CD4-positive, alpha-beta T cell (primary cell): ENCODE data around the gene CD3D. TPM values are rescaled to one million over a fixed set of nuclear protein-coding genes. Genes with fewer than 3 reads are reported as not detected.
"Not testable (repeated sequence)": the region's sequence is repeated elsewhere in the genome, so short reads cannot be mapped to it uniquely, and the experiment has no call there.

Experiments used
- ATAC-seq: fragments of 200-7000 bp; cut with Tn5 transposase; one replicate; pipeline ENCODE4 v1.10.0; 2022; ENCODE audit warnings: mild to moderate bottlenecking; ENCODE audit not compliant: poor library complexity
- CTCF ChIA-PET: fragments of 350-600 bp; sonication (Branson Sonifier 250); formaldehyde crosslinking; loops from one replicate; lab custom pipeline; 2021; ENCODE audit warnings: antibody characterized with exemption, inconsistent platforms; lab: Charles Lee
- POLR2A ChIA-PET: fragments of 350-600 bp; sonication (Branson Sonifier 250); formaldehyde crosslinking; loops from one replicate; lab custom pipeline; 2021; ENCODE audit warnings: antibody characterized with exemption, inconsistent platforms; lab: Charles Lee
- DNase-seq, 14 experiments: peaks; one replicate each; pipeline ENCODE4 v3.0.0-alpha.2; 2013 to 2020; ENCODE audit warnings: mixed read lengths in 2 of 14
- H3K27ac ChIP-seq, 2 donors: one replicate each; pipeline versions ENCODE4 v1.5.1 to v1.7.0; 2013; ENCODE audit warnings: low read length in 2 of 2, low read depth in 1 of 2, mild to moderate bottlenecking in 1 of 2
- H3K27me3 ChIP-seq, 2 experiments: 1 replicate in 1 of 2; 2 replicates in 1 of 2; pipeline versions ENCODE4 v1.6.1 to v1.7.0; 2013; ENCODE audit warnings: low read length in 2 of 2, control low read depth in 1 of 2, mild to moderate bottlenecking in 1 of 2, moderate library complexity in 1 of 2; ENCODE audit not compliant: insufficient read depth in 2 of 2, control insufficient read depth in 1 of 2
- H3K36me3 ChIP-seq: one replicate; pipeline ENCODE4 v1.6.1; 2013; ENCODE audit warnings: low read length, control low read depth; ENCODE audit not compliant: insufficient read depth
- H3K4me1 ChIP-seq: one replicate; pipeline ENCODE4 v1.6.1; 2013; ENCODE audit warnings: low read length, control low read depth; ENCODE audit not compliant: insufficient read depth
- H3K4me3 ChIP-seq: one replicate; pipeline ENCODE4 v1.5.1; 2013; ENCODE audit warnings: mild to moderate bottlenecking, low read length, moderate library complexity
- H3K9me3 ChIP-seq, 2 experiments: 1 replicate in 1 of 2; 2 replicates in 1 of 2; pipeline versions ENCODE4 v1.6.1 to v1.7.0; 2013; ENCODE audit warnings: low read length in 2 of 2, mild to moderate bottlenecking in 2 of 2, control low read depth in 1 of 2, moderate library complexity in 1 of 2; ENCODE audit not compliant: control insufficient read depth in 1 of 2, insufficient read depth in 1 of 2
- H3K27ac Mint-ChIP-seq: one replicate; pipeline ENCODE4 v1.8.0; 2020; ENCODE audit warnings: mixed read lengths
- H3K27me3 Mint-ChIP-seq: one replicate; pipeline ENCODE4 v1.8.0; 2021; ENCODE audit warnings: mixed read lengths
- H3K36me3 Mint-ChIP-seq: one replicate; pipeline ENCODE4 v1.8.0; 2021; ENCODE audit warnings: low read depth, mixed read lengths
- H3K4me1 Mint-ChIP-seq: one replicate; pipeline ENCODE4 v1.8.0; 2021; ENCODE audit warnings: low read depth, mixed read lengths
- H3K4me3 Mint-ChIP-seq: one replicate; pipeline ENCODE4 v1.8.0; 2020; ENCODE audit warnings: mild to moderate bottlenecking, mixed read lengths
- H3K9me3 Mint-ChIP-seq: one replicate; pipeline ENCODE4 v1.8.0; 2020; ENCODE audit warnings: mixed read lengths
- intact Hi-C, 2 experiments: fragments of 100-400 bp; cut with DNase I in 1 of 2; cut with micrococcal nuclease in 1 of 2; formaldehyde crosslinking; loops; one replicate each; pipeline versions ENCODE4 v1.15.1 to v1.9.0; 2023 to 2025; cut with DNase I, micrococcal nuclease
- total RNA-seq, 174 experiments: library from RNA in 2 of 174; stranded (reverse) in 2 of 174; gene quantifications; one replicate each; pipeline ENCODE4 v1.2.3 and lab custom pipeline; 2021 to 2026
- TF ChIP-seq, protein P1 (sequence below): fragments of 200-600 bp; IDR thresholded peaks from one replicate; pipeline ENCODE4 v1.8.0; 2022; ENCODE audit warnings: antibody characterized with exemption, mild to moderate bottlenecking

The CD3D gene
- total RNA-seq, 2 experiments from 2014 or later = 265 to 274 TPM

DNA sequence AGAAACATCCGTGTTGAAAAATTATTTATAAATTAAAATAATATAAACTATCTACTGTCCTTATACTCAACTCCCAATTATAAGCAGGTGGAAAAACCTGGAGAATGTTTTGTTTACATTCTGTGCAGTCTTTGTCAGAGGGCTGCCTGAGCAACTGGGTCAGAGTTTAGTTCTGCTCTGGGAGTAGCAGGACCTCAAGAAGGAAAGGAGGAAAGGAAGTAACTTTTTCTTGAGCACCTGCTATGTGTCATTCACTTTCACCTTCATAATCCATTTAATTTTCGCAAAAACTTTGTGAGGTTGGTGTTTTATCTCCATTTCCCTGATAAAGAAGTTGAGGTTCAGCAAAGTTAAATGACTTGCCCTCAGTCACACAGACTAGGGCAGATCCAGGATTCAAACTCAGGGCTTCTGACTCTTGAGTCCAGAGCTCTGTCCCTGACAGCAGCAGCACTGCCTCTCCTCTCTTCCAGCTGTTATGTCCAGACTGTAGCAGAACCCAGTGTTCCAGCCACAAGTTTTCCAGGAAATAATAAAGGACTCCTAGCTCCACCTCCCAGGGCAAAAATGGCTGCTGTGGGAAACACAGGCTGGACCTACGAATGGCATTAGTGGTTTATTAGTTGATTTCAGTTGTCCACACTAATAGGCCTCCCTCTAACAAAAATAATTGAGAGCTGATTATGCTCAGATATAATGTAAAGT is 31.6 kb downstream of the CD3D start:
- Mint-ChIP-seq H3K36me3 (peaks cover 96% of the 10 kb centered on the region), H3K4me1 (peaks cover 94% of the 10 kb centered on the region), H3K27ac (peak overlapping the region; percentile 100), H3K9me3 (no peaks in the 10 kb centered on the region), H3K27me3 (no peaks in the 10 kb centered on the region), H3K4me3 (peak overlapping the region; percentile 32)
- POLR2A ChIA-PET = interaction anchor here (0.6 to 1.2 kb wide), 5 partner anchors 10 to 113 kb away, joined by 3 to 5 read pairs (median 3); partner anchors contain the start of genes JAML, MPZL3 and UBE4A
- CTCF ChIA-PET = interaction anchor here (0.9 to 2.2 kb wide), 10 partner anchors 10 to 113 kb away, joined by 3 to 19 read pairs (median 4); partner anchors contain the start of genes JAML and MPZL2
- Histone ChIP-seq H3K27ac (peak overlapping the region; percentile 20 to 39), H3K27me3 (no peaks in the 10 kb centered on the region), H3K9me3 (no peaks in the 10 kb centered on the region), H3K36me3 (peaks cover 86% of the 10 kb centered on the region), H3K4me3 (no peak overlapping the region), H3K4me1 (peaks cover 78% of the 10 kb centered on the region)
- no peak for ATAC-seq
- TF ChIP-seq, protein P1, sequence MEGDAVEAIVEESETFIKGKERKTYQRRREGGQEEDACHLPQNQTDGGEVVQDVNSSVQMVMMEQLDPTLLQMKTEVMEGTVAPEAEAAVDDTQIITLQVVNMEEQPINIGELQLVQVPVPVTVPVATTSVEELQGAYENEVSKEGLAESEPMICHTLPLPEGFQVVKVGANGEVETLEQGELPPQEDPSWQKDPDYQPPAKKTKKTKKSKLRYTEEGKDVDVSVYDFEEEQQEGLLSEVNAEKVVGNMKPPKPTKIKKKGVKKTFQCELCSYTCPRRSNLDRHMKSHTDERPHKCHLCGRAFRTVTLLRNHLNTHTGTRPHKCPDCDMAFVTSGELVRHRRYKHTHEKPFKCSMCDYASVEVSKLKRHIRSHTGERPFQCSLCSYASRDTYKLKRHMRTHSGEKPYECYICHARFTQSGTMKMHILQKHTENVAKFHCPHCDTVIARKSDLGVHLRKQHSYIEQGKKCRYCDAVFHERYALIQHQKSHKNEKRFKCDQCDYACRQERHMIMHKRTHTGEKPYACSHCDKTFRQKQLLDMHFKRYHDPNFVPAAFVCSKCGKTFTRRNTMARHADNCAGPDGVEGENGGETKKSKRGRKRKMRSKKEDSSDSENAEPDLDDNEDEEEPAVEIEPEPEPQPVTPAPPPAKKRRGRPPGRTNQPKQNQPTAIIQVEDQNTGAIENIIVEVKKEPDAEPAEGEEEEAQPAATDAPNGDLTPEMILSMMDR = no peak
- DNase-seq = no peak
- intact Hi-C loops = no loop called here

DNA sequence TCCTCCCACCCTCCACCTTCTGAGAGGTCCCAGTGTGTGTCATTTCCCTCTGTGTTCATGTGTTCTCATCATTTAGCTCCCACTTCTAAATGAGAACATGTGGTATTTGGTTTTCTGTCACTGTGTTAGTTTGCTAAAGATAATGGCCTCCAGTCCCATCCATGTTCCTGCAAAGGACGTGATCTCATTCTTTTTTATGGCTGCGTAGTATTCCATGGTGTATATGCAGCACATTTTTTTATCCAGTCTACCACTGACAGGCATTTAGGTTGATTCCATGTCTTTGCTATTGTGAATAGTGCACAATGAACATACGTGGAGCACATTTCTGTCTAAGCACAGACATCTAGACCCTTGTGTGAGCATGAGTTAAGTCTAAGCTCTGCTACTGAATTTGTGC is 32.2 kb downstream of the CD3D start:
- TF ChIP-seq, protein P1 = no peak
- POLR2A ChIA-PET = interaction anchor here (1.2 to 2.4 kb wide), 2 partner anchors 10 to 58 kb away, joined by 3 to 6 read pairs; partner anchors contain the start of gene MPZL3
- peaks cover 95% of the 10 kb centered on the region for H3K36me3 Mint-ChIP-seq
- CTCF ChIA-PET = interaction anchor here (1.6 to 2.2 kb wide), 3 partner anchors 9 to 112 kb away, joined by 4 to 19 read pairs (median 18); no protein-coding TSS in a partner anchor
- Histone ChIP-seq H3K36me3 (peaks cover 81% of the 10 kb centered on the region), H3K4me3 (no peak overlapping the region), H3K4me1 (peaks cover 73% of the 10 kb centered on the region), H3K27me3 (no peaks in the 10 kb centered on the region), H3K9me3 (no peaks in the 10 kb centered on the region), H3K27ac (peak overlapping the region in 1 of 2 donors; percentile 1)
- ATAC-seq (no peak), DNase-seq (no peak)
- intact Hi-C loops = no loop called here
- peak overlapping the region; percentile 100 for H3K27ac Mint-ChIP-seq
- no peaks in the 10 kb centered on the region for H3K27me3 Mint-ChIP-seq
- peaks cover 92% of the 10 kb centered on the region for H3K4me1 Mint-ChIP-seq
- peak overlapping the region; percentile 62 for H3K4me3 Mint-ChIP-seq
- H3K9me3 Mint-ChIP-seq = no peaks in the 10 kb centered on the region

DNA sequence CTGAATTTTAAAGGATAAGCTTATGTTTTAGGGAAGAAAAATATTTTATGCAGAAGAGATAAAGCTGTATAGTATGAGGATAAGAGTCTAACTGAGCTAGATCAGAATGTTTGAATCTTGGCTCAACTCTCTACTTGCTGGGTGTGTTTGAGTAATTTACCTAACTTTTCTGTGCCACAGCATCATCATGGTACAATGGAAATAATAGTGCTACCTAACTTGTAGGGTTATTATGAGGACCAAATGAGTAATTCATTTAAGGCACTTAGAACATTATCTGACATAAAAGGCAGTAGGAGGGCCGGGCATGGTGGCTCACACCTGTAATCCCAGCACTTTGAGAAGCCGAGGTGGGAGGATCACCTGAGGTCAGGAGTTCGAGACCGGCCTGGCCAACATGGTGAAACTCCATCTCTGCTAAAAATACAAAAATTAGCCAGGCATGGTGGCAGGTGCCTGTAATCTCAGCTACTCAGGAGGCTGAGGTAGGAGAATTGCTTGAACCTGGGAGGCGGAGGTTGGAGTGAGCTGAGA is 33.4 kb downstream of the CD3D start:
- H3K27me3 Mint-ChIP-seq, H3K27me3 ChIP-seq, H3K9me3 Mint-ChIP-seq, ATAC-seq, H3K9me3 ChIP-seq, DNase-seq, H3K4me3 ChIP-seq: not testable (repeated sequence)
- intact Hi-C loops = loop anchor here (5.0 to 10.0 kb wide), 3 partner anchors 54 to 128 kb away; partner anchors contain the start of genes KMT2A (in 1 of the 2) and MPZL3 (in 1 of the 2)
- Histone ChIP-seq H3K36me3 (peaks cover 69% of the 10 kb centered on the region), H3K27ac (peak overlapping the region in 1 of 2 donors; percentile 88), H3K4me1 (peaks cover 66% of the 10 kb centered on the region)
- Mint-ChIP-seq H3K27ac (peak overlapping the region; percentile 100), H3K4me3 (peak overlapping the region; percentile 96), H3K36me3 (peaks cover 94% of the 10 kb centered on the region), H3K4me1 (peaks cover 92% of the 10 kb centered on the region)
- CTCF ChIA-PET = interaction anchor here (0.7 to 4.0 kb wide), 6 partner anchors 13 to 111 kb away, joined by 3 to 17 read pairs (median 6); no protein-coding TSS in a partner anchor
- POLR2A ChIA-PET = interaction anchor here (1.1 to 2.4 kb wide), 5 partner anchors 9 to 111 kb away, joined by 3 to 8 read pairs (median 5); partner anchors contain the start of gene JAML
